ENCODE measurements around the gene PRR18. TPM values are rescaled to one million over a fixed set of nuclear protein-coding genes. Genes with fewer than 3 reads are reported as not detected.

PRR18 gene
- total and polyA plus RNA-seq, 2 of the 13 experiments (the other 11 are each of a cell fraction or from before 2014, with no cell fraction given), result 0.04 TPM

- H3K4me1 ChIP-seq (ENCODE audit: insufficient read depth, low read length), result peaks cover 7% of the 10 kb centered on the region; the same call in 1 of the 2 replicates
- in situ Hi-C loops (cut with HindIII; ENCODE audit: extremely low pct_ligation_motif_present, low pct_unique_long_range_greater_than_20kb), result loop anchor here (5.0 kb wide), 1 partner anchor 127 kb away; no protein-coding TSS in a partner anchor
- DNase-seq (ENCODE audit: low spot score) (peak; percentile 30), ATAC-seq (peak; percentile 91), FAIRE-seq (peak; percentile 73)
- H2AFZ ChIP-seq (ENCODE audit: low read length), result no peak overlapping the region
- H3K9ac ChIP-seq (ENCODE audit: insufficient read depth, low read depth, low read length), result no peak overlapping the region
- no TSS peak for BruUV-seq (replicated peaks)
- peaks cover 9 to 24% of the 10 kb centered on the region in 2 experiments for H3K27me3 ChIP-seq (ENCODE audit: control insufficient read depth in 1 of 2, insufficient read depth in 2 of 2, low read length in 2 of 2)
- no peaks in the 10 kb centered on the region for H4K20me1 ChIP-seq (ENCODE audit: insufficient read depth, low read length)
- intact Hi-C loops (cut with micrococcal nuclease; ENCODE audit: unreplicated experiment), result loop anchor here (1.0 to 10.0 kb wide), 6 partner anchors 37 to 317 kb away; partner anchors contain the start of gene MPC1
- CTCF ChIA-PET (ENCODE audit: low intra/inter-chr PET ratio, low total read pairs), result interaction anchor here (1.0 to 3.6 kb wide), 4 partner anchors 106 to 188 kb away, joined by 3 to 52 read pairs (median 11); partner anchors contain the start of gene MPC1
- no peak overlapping the region for H3K4me3 ChIP-seq (replicated peaks in 1 of 3; ENCODE audit: insufficient read depth in 1 of 3, low read depth in 2 of 3, low read length in 3 of 3)
- no peak overlapping the region for H3K27ac ChIP-seq (ENCODE audit: extremely low read length, insufficient read depth, low read length)
- H3K4me2 ChIP-seq (ENCODE audit: low read depth, low read length), result peak overlapping the region; percentile 38; the same call in 1 of the 2 replicates
- POLR2A ChIA-PET, result no interaction called here
- 3% methylated on average over 16 of the region's 21 CpGs for WGBS (ENCODE audit: low lambda C conversion rate)
- H3K36me3 ChIP-seq (replicated peaks in 1 of 2; ENCODE audit: control insufficient read depth in 1 of 2, insufficient read depth in 2 of 2, low read length in 2 of 2), result no peaks in the 10 kb centered on the region
- no peaks in the 10 kb centered on the region for H3K9me3 ChIP-seq (ENCODE audit: low read length)
- no peaks in the 10 kb centered on the region for H3K79me2 ChIP-seq (ENCODE audit: insufficient read depth, low read length)
- TF ChIP-seq THRA (CRISPR knock-in tag; IDR thresholded peaks at IDR 0.05; ENCODE audit: borderline replicate concordance), result peak; percentile 57; the same call in 1 of the 2 replicates
- TF ChIP-seq TFAP4 (IDR thresholded peaks at IDR 0.05; ENCODE audit: borderline replicate concordance, low read depth), result peak; percentile 20; the same call in 1 of the 2 replicates
- 0 out of 2 replicates have a peak, but pooled peaks have one; percentile 26 for TF ChIP-seq ZNF710 (CRISPR knock-in tag; IDR thresholded peaks at IDR 0.05; ENCODE audit: borderline replicate concordance)
- TF ChIP-seq MXD3 (CRISPR knock-in tag; IDR thresholded peaks at IDR 0.05), result 0 out of 2 replicates have a peak, but pooled peaks have one; percentile 38
- TF ChIP-seq TBX2 (CRISPR knock-in tag; IDR thresholded peaks at IDR 0.05; ENCODE audit: borderline replicate concordance), result peak; percentile 51
- TF ChIP-seq ZSCAN29 (CRISPR knock-in tag; conservative IDR thresholded peaks at IDR 0.05), result 0 out of 2 replicates have a peak, but pooled peaks have one; percentile 48
- TF ChIP-seq ZNF790 (CRISPR knock-in tag; IDR thresholded peaks at IDR 0.05; ENCODE audit: borderline replicate concordance), result no peak
- no peak for TF ChIP-seq DMTF1 (CRISPR knock-in tag; IDR thresholded peaks at IDR 0.05)
- 0 out of 2 replicates have a peak, but pooled peaks have one; percentile 24 for TF ChIP-seq HNF1B (CRISPR knock-in tag; IDR thresholded peaks at IDR 0.05)
Measured at GRCh38 chr6:166275714-166276166, 32.5 kb downstream of the PRR18 start.

All from HepG2 (cell line).